DMS153 treated with DMSO at 0.1 percent for 48 hours (cell line): Measurements from ENCODE around the gene CILP.

Experiments
- DNase-seq: peaks from one replicate; lab custom pipeline; 2025; ENCODE audit not compliant: unreplicated experiment; lab: John Stamatoyannopoulos, UW

CILP gene

GRCh38 chr15:65147902-65148301 lies 63.4 kb downstream of the CILP start:
- no peak for DNase-seq

- no peak for DNase-seq
Measured at GRCh38 chr15:65146438-65146837, 64.8 kb downstream of the CILP start.
